Fibroblast of skin of scalp (primary cell): Measurements from ENCODE around the gene UBN2. TPM values are rescaled to one million over a fixed set of nuclear protein-coding genes. Genes with fewer than 3 reads are reported as not detected.
"Not testable (repeated sequence)": the region's sequence is repeated elsewhere in the genome, so short reads cannot be mapped to it uniquely, and the experiment has no call there.

Experiments
- DNase-seq: peaks from one replicate; pipeline ENCODE4 v3.0.0-alpha.2; 2013
- polyA plus RNA-seq, 2 experiments: library from polyadenylated mRNA; unstranded; fragments of 120-200 nt; gene quantifications; one replicate each; pipeline ENCODE4 v1.2.1, GENCODE V29; 2013; ENCODE audit not compliant: insufficient read length in 2 of 2

Gene UBN2
- 3.5 TPM for polyA plus RNA-seq (2013, experiment 1 of 2; ENCODE audit: insufficient read length)
- polyA plus RNA-seq (2013, experiment 2 of 2; ENCODE audit: insufficient read length), result 3.8 TPM

- DNase-seq, result peak; percentile 98
These were observed at the start of gene UBN2 for GRCh38 chr7:139230774-139231512. TSS of gene UBN2 (plus strand) at chr7:139231237. CDS start at chr7:139231485, 248 bp downstream.

GRCh38 chr7:139181404-139181803 is 49.6 kb upstream of the UBN2 start:
- peak; percentile 8 for DNase-seq

- no peak for DNase-seq
These were observed 48.7 kb upstream of the UBN2 start for GRCh38 chr7:139182363-139182762.

GRCh38 chr7:139183251-139183650 is 47.8 kb upstream of the UBN2 start:
- no peak for DNase-seq

- DNase-seq, result no peak
These were observed 47.1 kb upstream of the UBN2 start for GRCh38 chr7:139183878-139184338.

GRCh38 chr7:139186146-139186545 is 44.9 kb upstream of the UBN2 start:
- DNase-seq, result no peak

- no peak for DNase-seq
These were observed 41.7 kb upstream of the UBN2 start for GRCh38 chr7:139189357-139189756.

GRCh38 chr7:139192014-139192706 is 38.9 kb upstream of the UBN2 start:
- no peak for DNase-seq

- no peak for DNase-seq
These were observed 30.7 kb upstream of the UBN2 start for GRCh38 chr7:139200382-139200781.

GRCh38 chr7:139203992-139204391 is 27.0 kb upstream of the UBN2 start:
- DNase-seq, result no peak

- no peak for DNase-seq
These were observed 25.2 kb upstream of the UBN2 start for GRCh38 chr7:139205843-139206242.

GRCh38 chr7:139212133-139212532 is 18.9 kb upstream of the UBN2 start:
- no peak for DNase-seq

- DNase-seq, result not testable (repeated sequence)
These were observed 17.5 kb upstream of the UBN2 start for GRCh38 chr7:139213489-139213888.

- no peak for DNase-seq
These were observed 12.9 kb upstream of the UBN2 start for GRCh38 chr7:139218173-139218572.

GRCh38 chr7:139224219-139224618 is 6.8 kb upstream of the UBN2 start:
- no peak for DNase-seq

- not testable (repeated sequence) for DNase-seq
These were observed 6.2 kb upstream of the UBN2 start for GRCh38 chr7:139224836-139225235.

GRCh38 chr7:139225286-139226157 is 5.5 kb upstream of the UBN2 start:
- DNase-seq, result not testable (repeated sequence)

GRCh38 chr7:139226158-139226515 is 4.9 kb upstream of the UBN2 start:
- DNase-seq, result not testable (repeated sequence)

GRCh38 chr7:139226988-139227488 is 4.0 kb upstream of the UBN2 start:
- DNase-seq, result not testable (repeated sequence)

GRCh38 chr7:139230023-139230422 is 1.0 kb upstream of the UBN2 start:
- no peak for DNase-seq

GRCh38 chr7:139230484-139230773 is 608 bp upstream of the UBN2 start:
- no peak for DNase-seq

- DNase-seq, result peak; percentile 7
These were observed 708 bp downstream of the UBN2 start for GRCh38 chr7:139231513-139232376.
